Activated CD4-positive, alpha-beta T cell treated with anti-CD3 and anti-CD28 coated beads for 4 hours (primary cell): Measurements from ENCODE around the gene GDF3.

Experiments
- DNase-seq, 2 donors: peaks; one replicate each; pipeline ENCODE4 v3.0.0-alpha.2; 2020

Gene GDF3

GRCh38 chr12:7666595-7666994 lies 29.0 kb downstream of the GDF3 start:
- DNase-seq, result no peak

GRCh38 chr12:7661741-7662140 lies 33.8 kb downstream of the GDF3 start:
- no peak for DNase-seq

GRCh38 chr12:7656121-7656520 lies 39.5 kb downstream of the GDF3 start:
- DNase-seq, result no peak

GRCh38 chr12:7650091-7650490 lies 45.5 kb downstream of the GDF3 start:
- DNase-seq, result no peak

- no peak for DNase-seq
These were observed 48.5 kb downstream of the GDF3 start for GRCh38 chr12:7647071-7647470.

- no peak for DNase-seq
These were observed 49.4 kb downstream of the GDF3 start for GRCh38 chr12:7646178-7646475.

GRCh38 chr12:7645395-7646177 lies 50.0 kb downstream of the GDF3 start:
- DNase-seq, result peak in 1 of 2 donors; percentile 31

GRCh38 chr12:7642876-7643309 lies 52.7 kb downstream of the GDF3 start:
- no peak for DNase-seq

- no peak for DNase-seq
These were observed 53.3 kb downstream of the GDF3 start for GRCh38 chr12:7642287-7642686.

- peak; percentile 45 to 51 for DNase-seq
These were observed 55.2 kb downstream of the GDF3 start for GRCh38 chr12:7640123-7640995.
